ENCODE measurements around the gene CCDC197.

CCDC197 gene

GRCh38 chr14:93977790-93978581 is 19.1 kb upstream of the CCDC197 start:
- DNase-seq (ENCODE audit: low read depth in 2 of 2) = peak in 1 of 2 donors; percentile 41

- DNase-seq (ENCODE audit: low read depth in 2 of 2) = no peak
Observed at GRCh38 chr14:93978735-93979134, 18.4 kb upstream of the CCDC197 start.

GRCh38 chr14:93980456-93981201 is 16.5 kb upstream of the CCDC197 start:
- DNase-seq (ENCODE audit: low read depth in 2 of 2) = no peak

DNA sequence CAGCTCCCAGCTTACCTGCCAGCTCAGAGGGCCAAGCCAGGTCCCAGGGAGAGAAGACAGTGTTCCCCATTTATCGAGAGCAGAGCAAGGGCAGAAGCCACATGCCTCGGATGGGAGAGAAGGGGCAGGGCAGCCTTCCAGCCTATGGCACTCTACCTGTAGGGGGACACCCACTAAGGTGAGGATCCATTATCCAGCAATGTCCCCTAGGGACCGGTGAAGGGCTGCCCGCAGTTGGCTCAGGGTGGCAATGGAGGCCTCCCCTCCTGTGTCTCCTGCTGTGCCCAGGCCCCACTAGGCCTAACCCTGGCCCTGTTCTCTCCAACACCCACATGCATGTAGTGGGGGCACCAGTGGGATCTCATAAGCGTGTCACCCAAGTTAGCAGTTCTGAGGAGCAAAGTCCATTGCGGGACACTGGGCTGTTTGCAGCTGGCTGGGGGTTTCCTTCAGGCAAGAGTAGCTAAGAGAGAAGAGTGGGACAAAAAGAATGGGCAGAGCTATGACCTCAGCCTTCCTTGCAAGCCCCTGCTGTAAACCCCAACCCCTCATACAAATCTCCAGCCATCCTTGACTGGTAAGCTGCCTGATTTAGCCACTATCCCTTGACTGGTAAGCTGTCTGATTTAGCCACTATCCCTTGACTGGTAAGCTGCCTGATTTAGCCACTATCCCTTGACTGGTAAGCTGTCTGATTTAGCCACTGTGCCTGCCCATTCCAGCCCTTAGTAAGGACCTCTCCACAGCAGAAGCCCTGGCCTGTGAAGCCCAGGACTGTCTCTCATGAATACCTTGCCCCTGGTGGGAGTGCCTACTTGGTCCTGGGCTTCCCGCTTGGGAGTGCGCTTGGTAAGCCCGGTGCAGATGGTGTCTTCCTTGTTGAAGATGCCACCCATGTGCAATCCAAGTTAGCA is 15.5 kb upstream of the CCDC197 start:
- no peak for DNase-seq (ENCODE audit: low read depth in 2 of 2)

- no peak for DNase-seq (ENCODE audit: low read depth in 2 of 2)
Observed at GRCh38 chr14:93982230-93983007, 14.7 kb upstream of the CCDC197 start.

DNA sequence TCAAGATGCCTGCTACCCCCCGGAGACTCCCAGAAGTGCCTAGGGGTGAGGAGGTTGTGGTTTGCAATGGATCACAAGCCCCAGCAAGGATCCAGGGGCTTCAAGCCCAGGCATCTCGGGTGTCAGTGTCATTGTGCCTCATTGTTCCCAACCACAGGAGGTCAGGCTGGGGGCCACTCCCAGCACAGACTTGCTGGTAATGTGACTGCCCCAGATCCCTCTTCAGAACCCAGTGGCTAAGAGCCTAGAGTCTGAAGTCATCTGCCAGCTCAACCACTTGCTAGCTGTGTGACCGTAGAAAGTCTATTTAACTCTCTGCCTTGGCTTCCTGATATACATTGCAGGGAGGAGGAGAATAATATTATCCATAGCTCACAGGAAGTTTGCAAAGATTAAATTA is 13.0 kb upstream of the CCDC197 start:
- no peak for DNase-seq (ENCODE audit: low read depth in 2 of 2)

GRCh38 chr14:93984987-93985410 is 12.1 kb upstream of the CCDC197 start:
- no peak for DNase-seq (ENCODE audit: low read depth in 2 of 2)

- no peak for DNase-seq (ENCODE audit: low read depth in 2 of 2)
Observed at GRCh38 chr14:93986955-93987354, 10.1 kb upstream of the CCDC197 start.

DNA sequence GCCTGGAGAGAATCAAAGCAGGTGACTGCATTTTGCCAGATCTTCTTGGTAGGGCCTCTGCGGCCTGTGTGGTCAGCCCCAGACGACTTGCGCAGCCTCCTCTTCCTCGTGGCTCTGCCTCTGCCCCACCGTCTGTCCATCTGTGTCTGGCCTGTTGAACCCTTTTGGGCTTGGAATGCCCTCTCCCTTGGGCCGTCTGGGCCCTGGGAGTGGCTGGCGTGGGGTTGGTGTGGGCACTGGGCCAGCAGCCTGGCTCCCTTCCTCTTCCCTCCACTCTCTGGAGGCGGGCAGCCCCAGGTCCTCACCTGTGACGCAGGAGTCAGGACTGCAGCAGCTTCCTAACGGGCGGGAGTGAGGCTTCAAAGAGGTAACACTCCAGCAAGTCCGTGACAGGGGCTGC is 9.7 kb upstream of the CCDC197 start:
- no peak for DNase-seq (ENCODE audit: low read depth in 2 of 2)

DNA sequence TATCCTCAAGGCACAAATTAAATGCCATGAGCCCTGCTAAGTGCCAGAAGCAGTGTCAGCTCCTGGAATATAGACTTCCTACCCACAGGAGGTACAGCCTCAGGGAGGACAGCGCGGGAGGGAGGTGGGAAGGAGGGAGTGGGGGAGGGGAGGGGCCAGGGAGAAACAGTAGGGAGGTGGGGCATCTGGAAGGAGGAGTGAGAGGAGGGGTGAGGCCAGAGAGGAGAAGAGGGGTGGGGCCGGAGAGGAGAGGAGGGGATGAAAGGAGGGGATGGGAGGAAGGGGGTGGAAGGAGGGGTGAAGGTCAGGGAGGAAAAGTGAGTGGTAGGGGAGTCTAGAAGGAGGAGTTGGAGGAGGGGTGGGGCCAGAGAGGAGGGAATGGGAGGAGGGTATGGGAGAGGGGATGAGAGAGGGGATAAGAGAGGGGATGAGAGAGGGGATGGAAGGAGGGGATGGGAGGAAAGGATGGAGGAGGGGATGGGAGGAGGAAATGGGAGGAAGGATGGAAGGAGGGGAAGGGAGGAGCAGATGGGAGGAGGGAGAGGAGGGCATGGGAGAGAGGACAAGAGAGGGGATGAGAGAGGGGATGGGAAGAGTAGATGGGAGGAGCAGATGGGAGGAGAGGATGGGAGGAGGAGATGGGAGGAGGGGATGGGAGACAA is 9.2 kb upstream of the CCDC197 start:
- no peak for DNase-seq (ENCODE audit: low read depth in 2 of 2)

GRCh38 chr14:93989939-93990338 is 7.2 kb upstream of the CCDC197 start:
- no peak for DNase-seq (ENCODE audit: low read depth in 2 of 2)

GRCh38 chr14:93991212-93991611 is 5.9 kb upstream of the CCDC197 start:
- no peak for DNase-seq (ENCODE audit: low read depth in 2 of 2)

DNA sequence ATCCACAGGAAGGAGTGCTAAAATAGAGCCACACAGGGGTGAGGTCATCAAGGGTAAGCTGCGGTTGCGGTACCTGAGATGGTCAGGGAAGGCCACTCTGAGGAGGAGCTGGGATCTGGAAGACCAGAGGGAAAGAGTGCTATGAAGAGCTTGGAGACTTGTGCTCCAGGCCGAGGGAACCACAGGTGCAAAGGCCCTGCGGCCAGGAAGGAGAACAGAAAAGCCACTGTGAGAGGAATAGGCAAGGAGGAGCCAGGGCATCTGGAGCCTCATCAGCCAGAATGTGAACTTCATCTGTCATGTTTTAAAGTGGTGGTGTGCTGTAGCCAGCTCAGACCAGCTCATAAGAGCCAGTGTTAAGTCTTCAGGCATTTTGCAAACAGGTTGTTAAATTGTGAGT is 5.5 kb upstream of the CCDC197 start:
- no peak for DNase-seq (ENCODE audit: low read depth in 2 of 2)

DNA sequence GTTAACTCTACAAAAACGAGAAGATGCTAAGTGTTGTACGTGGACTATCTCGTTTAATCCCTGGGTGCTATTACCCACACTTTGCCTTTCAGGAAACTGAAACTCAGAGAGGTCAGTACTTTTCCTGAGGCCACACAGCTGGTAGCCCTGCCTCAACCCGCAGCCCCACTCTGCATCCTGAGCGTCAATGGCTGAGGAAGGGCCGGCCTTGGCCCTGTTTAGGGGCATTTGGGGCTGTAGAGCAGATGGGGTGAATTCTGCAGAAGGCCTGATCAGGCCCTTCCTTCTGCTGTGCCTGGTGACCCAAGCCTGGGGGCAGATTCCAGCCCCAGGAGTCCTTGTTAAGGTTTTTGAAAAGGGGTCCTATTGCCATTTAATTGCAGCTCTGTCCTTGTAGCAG is 3.7 kb upstream of the CCDC197 start:
- no peak for DNase-seq (ENCODE audit: low read depth in 2 of 2)

DNA sequence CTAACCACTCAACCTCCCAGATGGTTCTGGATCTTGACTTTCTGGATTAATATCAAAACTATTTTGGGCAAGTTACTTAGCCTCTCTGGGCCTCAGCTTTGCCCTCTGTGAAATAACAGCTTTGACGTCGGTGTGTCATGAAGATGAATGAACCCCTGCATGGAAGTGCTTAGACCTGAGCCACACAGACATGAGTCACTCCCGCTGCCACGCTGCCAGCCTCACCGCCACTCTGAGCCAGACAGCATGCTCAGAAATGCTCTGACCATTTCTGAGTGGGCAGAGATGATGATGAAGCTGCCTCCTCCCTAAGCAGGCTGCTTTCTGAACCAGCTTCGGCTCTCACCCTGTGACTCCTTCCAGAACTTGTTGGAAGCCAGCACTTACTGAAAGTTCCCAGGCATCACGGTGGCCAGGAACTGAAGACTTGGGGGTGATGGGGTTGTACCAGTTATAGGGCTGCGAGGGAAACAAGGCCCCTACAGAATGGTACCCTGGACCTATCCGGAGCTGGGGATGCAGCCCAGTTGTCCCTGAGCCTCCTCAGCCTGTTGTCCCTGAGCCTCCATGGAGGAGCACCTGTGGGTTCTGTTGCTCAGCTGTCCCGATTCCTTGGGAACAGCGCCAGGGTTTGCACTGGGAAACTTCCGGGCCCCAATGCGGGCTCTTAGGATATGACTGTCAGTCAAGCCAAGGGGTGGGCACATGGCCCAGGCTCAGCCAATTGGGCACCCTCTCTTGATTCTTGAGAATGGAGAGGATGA is 2.0 kb upstream of the CCDC197 start:
- DNase-seq (ENCODE audit: low read depth in 2 of 2) = no peak

GRCh38 chr14:93996130-93996695 is 888 bp upstream of the CCDC197 start:
- DNase-seq (ENCODE audit: low read depth in 2 of 2) = no peak

GRCh38 chr14:93997916-93998870 is 1.1 kb downstream of the CCDC197 start:
- DNase-seq (ENCODE audit: low read depth in 2 of 2) = no peak

- DNase-seq (ENCODE audit: low read depth in 2 of 2) = no peak
Observed at GRCh38 chr14:93998871-93999403, 1.8 kb downstream of the CCDC197 start.
